Neural cell (in vitro differentiated cells): Measurements from ENCODE around the gene CDT1. TPM values are rescaled to one million over a fixed set of nuclear protein-coding genes. Genes with fewer than 3 reads are reported as not detected.

Source experiments
- H2AFZ ChIP-seq: fragments of 200-600, 300-800 bp; sonication (generic), shearing (Covaris generic); 2 replicates; pipeline ENCODE4 v1.6.0; 2014; ENCODE audit warnings: low read depth, mild to moderate bottlenecking, antibody characterized with exemption, low read length, moderate library complexity
- H3F3A ChIP-seq: fragments of 200-600 bp; shearing (Covaris generic); 2 replicates; pipeline ENCODE4 v1.6.1; 2016; ENCODE audit warnings: mild to moderate bottlenecking, moderate library complexity, mixed read lengths, antibody characterized with exemption, low read length; ENCODE audit not compliant: insufficient read depth, poor library complexity, severe bottlenecking
- H3K27ac ChIP-seq: fragments of 200-600, 300-800 bp; sonication (generic), shearing (Covaris generic); 2 replicates; pipeline ENCODE4 v1.5.1; 2014; ENCODE audit warnings: mild to moderate bottlenecking, low read length, moderate library complexity
- H3K27me3 ChIP-seq: fragments of 300-800, 200-600 bp; sonication (generic), shearing (Covaris generic); 2 replicates; pipeline ENCODE4 v1.6.0; 2014; ENCODE audit warnings: mild to moderate bottlenecking, low read depth, low read length, moderate library complexity; ENCODE audit not compliant: insufficient read depth
- H3K36me3 ChIP-seq: fragments of 300-800, 200-600 bp; sonication (generic), shearing (Covaris generic); 2 replicates; pipeline ENCODE4 v1.5.1; 2014; ENCODE audit warnings: mild to moderate bottlenecking, antibody characterized with exemption, low read length, moderate library complexity; ENCODE audit not compliant: insufficient read depth
- H3K4me2 ChIP-seq: fragments of 300-800, 200-600 bp; sonication (generic), shearing (Covaris generic); 2 replicates; pipeline ENCODE4 v1.6.0; 2014; ENCODE audit warnings: mild to moderate bottlenecking, low read length
- H3K4me3 ChIP-seq: fragments of 300-800, 200-600 bp; sonication (generic), shearing (Covaris generic); 2 replicates; pipeline ENCODE4 v1.5.1; 2014; ENCODE audit warnings: mild to moderate bottlenecking, low read length, moderate library complexity
- H3K79me2 ChIP-seq: fragments of 200-600 bp; shearing (Covaris generic); replicated peaks from 2 replicates; pipeline ENCODE4 v1.6.0; 2014; ENCODE audit warnings: mild to moderate bottlenecking, low read length, moderate library complexity; ENCODE audit not compliant: insufficient read depth
- H3K9ac ChIP-seq: fragments of 300-800, 200-600 bp; sonication (generic), shearing (Covaris generic); 2 replicates; pipeline ENCODE4 v1.6.1; 2016; ENCODE audit warnings: mild to moderate bottlenecking, low read length, mixed read lengths
- H3K9me2 ChIP-seq: fragments of 200-600 bp; shearing (Covaris generic); 2 replicates; pipeline ENCODE4 v1.6.1; 2016; ENCODE audit warnings: mild to moderate bottlenecking, low read length, mixed read lengths; ENCODE audit not compliant: insufficient read depth
- H3K9me3 ChIP-seq: fragments of 200-600, 300-800 bp; sonication (generic), shearing (Covaris generic); 2 replicates; pipeline ENCODE4 v1.6.1; 2016; ENCODE audit warnings: mild to moderate bottlenecking, mixed run types, low read length, moderate library complexity, mixed read lengths
- H4K20me1 ChIP-seq: fragments of 200-600 bp; shearing (Covaris generic); 2 replicates; pipeline ENCODE4 v1.6.1; 2016; ENCODE audit warnings: mild to moderate bottlenecking, mixed run types; ENCODE audit not compliant: insufficient read depth
- EP300 ChIP-seq: fragments of 450-650 bp; conservative IDR thresholded peaks from 2 replicates; pipeline ENCODE4 v1.6.1; 2014; ENCODE audit warnings: antibody characterized with exemption, mild to moderate bottlenecking, moderate library complexity; ENCODE audit not compliant: poor library complexity, severe bottlenecking
- EZH2 ChIP-seq: fragments of 200-600, 300-800 bp; shearing (Covaris generic), sonication (generic); IDR thresholded peaks from 2 replicates; pipeline ENCODE4 v1.6.1; 2014; ENCODE audit warnings: antibody characterized with exemption, low read length, borderline replicate concordance, mild to moderate bottlenecking; ENCODE audit not compliant: insufficient read depth, poor library complexity, severe bottlenecking
- MXI1 ChIP-seq: fragments of 450-650 bp; conservative IDR thresholded peaks from 2 replicates; pipeline ENCODE4 v1.6.1; 2014; ENCODE audit warnings: antibody characterized with exemption, mild to moderate bottlenecking; ENCODE audit not compliant: poor library complexity, severe bottlenecking
- POLR2AphosphoS5 ChIP-seq: IDR thresholded peaks from 2 replicates; pipeline ENCODE4 v1.6.1; 2012
- RAD21 ChIP-seq: fragments of 450-650 bp; conservative IDR thresholded peaks from 2 replicates; pipeline ENCODE4 v1.6.1; 2014; ENCODE audit warnings: antibody characterized with exemption, mild to moderate bottlenecking, moderate library complexity
- SMC3 ChIP-seq: fragments of 450-650 bp; conservative IDR thresholded peaks from 2 replicates; pipeline ENCODE4 v1.6.1; 2014; ENCODE audit warnings: antibody characterized with exemption, mild to moderate bottlenecking, moderate library complexity; ENCODE audit not compliant: poor library complexity
- TAF1 ChIP-seq: IDR thresholded peaks from 2 replicates; pipeline ENCODE4 v1.6.1; 2012; ENCODE audit warnings: low read depth
- polyA plus RNA-seq: library from polyadenylated mRNA; depleted of rRNA; stranded (reverse); fragments of >200 nt; gene quantifications from 2 replicates; pipeline ENCODE4 v1.2.3, GENCODE V29; 2014
- TF ChIP-seq, protein P1 (sequence below): IDR thresholded peaks from 2 replicates; pipeline ENCODE4 v1.6.1; 2012; ENCODE audit warnings: borderline replicate concordance
- TF ChIP-seq, protein P2 (sequence below): fragments of 450-650 bp; IDR thresholded peaks from 2 replicates; pipeline ENCODE4 v1.5.1; 2014; ENCODE audit warnings: antibody characterized with exemption, mild to moderate bottlenecking, moderate library complexity; ENCODE audit not compliant: poor library complexity, severe bottlenecking

Gene CDT1
- polyA plus RNA-seq, 1 donor from 2014 or later: 1.0 TPM

DNA sequence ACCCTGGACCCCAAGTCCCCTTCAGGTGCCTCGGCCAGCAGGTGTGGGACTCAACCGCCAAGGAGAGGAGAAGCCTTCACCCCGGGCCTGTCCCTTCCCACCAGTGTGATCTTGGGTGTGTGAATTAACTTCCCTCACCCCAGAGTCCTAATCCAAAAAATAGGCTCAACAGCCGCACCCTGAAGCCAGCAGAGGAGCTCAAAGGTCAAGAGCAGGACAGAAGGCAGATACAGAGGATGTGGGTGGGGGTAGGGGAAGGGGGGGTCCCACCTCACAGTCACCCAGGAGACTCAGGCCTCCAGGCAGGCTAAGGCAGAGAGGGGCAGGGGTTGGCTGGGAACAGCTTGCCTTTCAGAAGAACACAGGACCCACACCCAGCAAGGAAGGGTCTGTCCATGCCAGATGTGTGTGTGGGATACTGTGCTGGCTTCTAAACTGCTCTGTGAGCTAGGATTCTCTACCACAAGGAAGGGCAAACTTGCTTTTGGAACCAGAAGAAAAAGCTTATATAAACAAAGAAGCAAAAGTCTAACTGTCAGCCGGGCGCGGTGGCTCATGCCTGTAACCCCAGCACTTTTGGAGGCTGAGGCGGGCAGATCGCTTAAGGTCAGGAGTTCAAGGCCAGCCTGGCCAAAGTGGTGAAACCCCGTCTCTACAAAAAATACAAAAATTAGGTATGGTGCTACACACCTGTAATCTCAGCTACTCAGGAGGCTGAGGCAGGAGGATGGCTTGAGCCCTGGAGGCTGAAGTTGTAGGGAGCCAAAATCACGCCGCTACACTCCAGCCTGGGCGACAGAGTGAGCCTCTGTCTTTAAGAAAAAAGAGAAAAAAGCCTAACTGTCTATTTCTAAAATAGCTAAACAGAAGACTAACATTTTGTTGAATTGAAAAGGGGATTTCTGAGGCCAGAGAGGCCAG lies 23.2 kb upstream of the CDT1 start:
- Histone ChIP-seq H3F3A (no peaks in the 10 kb centered on the region), H3K9me2 (no peaks in the 10 kb centered on the region), H3K27ac (no peak overlapping the region), H4K20me1 (no peaks in the 10 kb centered on the region), H3K4me3 (no peak overlapping the region), H3K27me3 (peaks cover 28% of the 10 kb centered on the region), H2AFZ (no peak overlapping the region), H3K9me3 (no peaks in the 10 kb centered on the region), H3K4me2 (no peak overlapping the region), H3K79me2 (no peaks in the 10 kb centered on the region), H3K9ac (no peak overlapping the region), H3K36me3 (no peaks in the 10 kb centered on the region)
- TF ChIP-seq TAF1 (no peak), MXI1 (no peak), RAD21 (no peak), EZH2 (no peak), POLR2AphosphoS5 (no peak), SMC3 (no peak), EP300 (no peak)
- TF ChIP-seq, protein P1, sequence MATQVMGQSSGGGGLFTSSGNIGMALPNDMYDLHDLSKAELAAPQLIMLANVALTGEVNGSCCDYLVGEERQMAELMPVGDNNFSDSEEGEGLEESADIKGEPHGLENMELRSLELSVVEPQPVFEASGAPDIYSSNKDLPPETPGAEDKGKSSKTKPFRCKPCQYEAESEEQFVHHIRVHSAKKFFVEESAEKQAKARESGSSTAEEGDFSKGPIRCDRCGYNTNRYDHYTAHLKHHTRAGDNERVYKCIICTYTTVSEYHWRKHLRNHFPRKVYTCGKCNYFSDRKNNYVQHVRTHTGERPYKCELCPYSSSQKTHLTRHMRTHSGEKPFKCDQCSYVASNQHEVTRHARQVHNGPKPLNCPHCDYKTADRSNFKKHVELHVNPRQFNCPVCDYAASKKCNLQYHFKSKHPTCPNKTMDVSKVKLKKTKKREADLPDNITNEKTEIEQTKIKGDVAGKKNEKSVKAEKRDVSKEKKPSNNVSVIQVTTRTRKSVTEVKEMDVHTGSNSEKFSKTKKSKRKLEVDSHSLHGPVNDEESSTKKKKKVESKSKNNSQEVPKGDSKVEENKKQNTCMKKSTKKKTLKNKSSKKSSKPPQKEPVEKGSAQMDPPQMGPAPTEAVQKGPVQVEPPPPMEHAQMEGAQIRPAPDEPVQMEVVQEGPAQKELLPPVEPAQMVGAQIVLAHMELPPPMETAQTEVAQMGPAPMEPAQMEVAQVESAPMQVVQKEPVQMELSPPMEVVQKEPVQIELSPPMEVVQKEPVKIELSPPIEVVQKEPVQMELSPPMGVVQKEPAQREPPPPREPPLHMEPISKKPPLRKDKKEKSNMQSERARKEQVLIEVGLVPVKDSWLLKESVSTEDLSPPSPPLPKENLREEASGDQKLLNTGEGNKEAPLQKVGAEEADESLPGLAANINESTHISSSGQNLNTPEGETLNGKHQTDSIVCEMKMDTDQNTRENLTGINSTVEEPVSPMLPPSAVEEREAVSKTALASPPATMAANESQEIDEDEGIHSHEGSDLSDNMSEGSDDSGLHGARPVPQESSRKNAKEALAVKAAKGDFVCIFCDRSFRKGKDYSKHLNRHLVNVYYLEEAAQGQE: no peak
- TF ChIP-seq, protein P2, sequence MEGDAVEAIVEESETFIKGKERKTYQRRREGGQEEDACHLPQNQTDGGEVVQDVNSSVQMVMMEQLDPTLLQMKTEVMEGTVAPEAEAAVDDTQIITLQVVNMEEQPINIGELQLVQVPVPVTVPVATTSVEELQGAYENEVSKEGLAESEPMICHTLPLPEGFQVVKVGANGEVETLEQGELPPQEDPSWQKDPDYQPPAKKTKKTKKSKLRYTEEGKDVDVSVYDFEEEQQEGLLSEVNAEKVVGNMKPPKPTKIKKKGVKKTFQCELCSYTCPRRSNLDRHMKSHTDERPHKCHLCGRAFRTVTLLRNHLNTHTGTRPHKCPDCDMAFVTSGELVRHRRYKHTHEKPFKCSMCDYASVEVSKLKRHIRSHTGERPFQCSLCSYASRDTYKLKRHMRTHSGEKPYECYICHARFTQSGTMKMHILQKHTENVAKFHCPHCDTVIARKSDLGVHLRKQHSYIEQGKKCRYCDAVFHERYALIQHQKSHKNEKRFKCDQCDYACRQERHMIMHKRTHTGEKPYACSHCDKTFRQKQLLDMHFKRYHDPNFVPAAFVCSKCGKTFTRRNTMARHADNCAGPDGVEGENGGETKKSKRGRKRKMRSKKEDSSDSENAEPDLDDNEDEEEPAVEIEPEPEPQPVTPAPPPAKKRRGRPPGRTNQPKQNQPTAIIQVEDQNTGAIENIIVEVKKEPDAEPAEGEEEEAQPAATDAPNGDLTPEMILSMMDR: no peak

DNA sequence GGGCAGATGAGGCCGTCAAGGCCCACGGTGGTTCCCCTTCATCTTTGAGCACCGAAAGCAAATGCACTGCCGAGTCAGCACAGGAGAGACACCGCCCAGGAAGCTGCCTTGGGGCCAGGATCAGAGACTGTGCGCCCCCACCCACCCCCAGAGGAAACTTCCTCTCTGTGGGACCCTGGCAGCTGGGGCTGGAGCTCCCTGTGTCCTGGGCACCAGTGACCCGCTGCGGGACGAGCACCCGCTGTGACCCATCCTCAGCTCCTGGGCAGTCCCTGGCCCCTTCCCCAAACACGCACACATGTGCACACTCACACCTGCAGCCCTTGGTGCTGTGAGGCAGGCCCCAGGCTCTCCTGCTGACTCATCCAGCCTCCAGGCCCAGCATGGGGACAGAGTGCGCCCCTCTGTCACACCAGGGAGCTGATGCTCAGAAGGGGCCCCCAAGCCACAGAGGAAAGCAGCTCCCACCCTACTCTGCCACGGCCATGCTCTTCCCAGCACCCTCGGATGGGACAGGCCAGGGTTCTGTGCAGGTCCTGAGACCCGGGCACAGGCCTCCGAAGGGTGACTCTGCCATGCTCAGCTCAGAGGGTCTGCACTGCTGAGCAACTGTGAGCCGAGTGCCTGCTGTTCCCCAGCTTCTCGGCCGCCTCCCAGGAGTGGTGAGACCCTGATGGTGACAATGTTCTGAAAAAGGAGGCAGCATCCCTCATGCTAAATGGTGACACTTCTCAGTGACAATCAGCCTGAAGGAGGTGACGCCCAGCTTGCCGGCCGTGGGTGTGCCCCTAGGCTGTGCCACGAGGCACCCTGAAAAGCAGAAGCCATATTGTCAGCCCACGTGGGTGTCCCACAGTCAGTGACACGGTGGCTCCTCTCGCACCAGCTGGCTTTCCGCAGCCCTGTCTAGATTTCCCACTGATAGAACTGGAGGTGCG lies 22.2 kb upstream of the CDT1 start:
- no peaks in the 10 kb centered on the region for H3K36me3 ChIP-seq
- TF ChIP-seq TAF1: no peak
- H3K9me3 ChIP-seq: no peaks in the 10 kb centered on the region
- no peaks in the 10 kb centered on the region for H4K20me1 ChIP-seq
- H3F3A ChIP-seq: no peaks in the 10 kb centered on the region
- H3K27ac ChIP-seq: no peak overlapping the region
- H3K4me2 ChIP-seq: no peak overlapping the region
- H3K27me3 ChIP-seq: peaks cover 34% of the 10 kb centered on the region
- no peak overlapping the region for H2AFZ ChIP-seq
- H3K4me3 ChIP-seq: no peak overlapping the region
- H3K9me2 ChIP-seq: no peaks in the 10 kb centered on the region
- H3K79me2 ChIP-seq: no peaks in the 10 kb centered on the region
- H3K9ac ChIP-seq: no peak overlapping the region
